Skeletal muscle satellite cell (primary cell): ENCODE measurements around the gene SUCNR1. TPM values are rescaled to one million over a fixed set of nuclear protein-coding genes. Genes with fewer than 3 reads are reported as not detected.
"Not testable (repeated sequence)": the region's sequence is repeated elsewhere in the genome, so short reads cannot be mapped to it uniquely, and the experiment has no call there.

ENCODE experiments used
- H3K27me3 ChIP-seq: 2 replicates; pipeline ENCODE4 v1.7.0; 2013; ENCODE audit warnings: low read length; ENCODE audit not compliant: control insufficient read depth, insufficient read depth
- H3K36me3 ChIP-seq: 2 replicates; pipeline ENCODE4 v1.7.0; 2013; ENCODE audit warnings: mild to moderate bottlenecking, control low read depth, low read length; ENCODE audit not compliant: insufficient read depth
- H3K4me1 ChIP-seq: 2 replicates; pipeline ENCODE4 v1.7.0; 2013; ENCODE audit warnings: low read length; ENCODE audit not compliant: control insufficient read depth, insufficient read depth
- H3K4me2 ChIP-seq: 2 replicates; pipeline ENCODE4 v1.7.0; 2013; ENCODE audit warnings: mild to moderate bottlenecking, low read length
- H3K4me3 ChIP-seq: 2 replicates; pipeline ENCODE4 v1.7.0; 2013; ENCODE audit warnings: low read length
- H3K9ac ChIP-seq: 2 replicates; pipeline ENCODE4 v1.7.0; 2013; ENCODE audit warnings: mild to moderate bottlenecking, low read depth, low read length, moderate library complexity
- H3K9me3 ChIP-seq: replicated peaks from 2 replicates; pipeline ENCODE4 v1.7.0; 2013; ENCODE audit warnings: mild to moderate bottlenecking, control low read depth, low read length
- total RNA-seq: library from RNA; depleted of rRNA; stranded (reverse); fragments of >200 nt; gene quantifications from 2 replicates; pipeline ENCODE4 v1.2.3, GENCODE V29; 2012; rRNA removed

Gene SUCNR1, protein sequence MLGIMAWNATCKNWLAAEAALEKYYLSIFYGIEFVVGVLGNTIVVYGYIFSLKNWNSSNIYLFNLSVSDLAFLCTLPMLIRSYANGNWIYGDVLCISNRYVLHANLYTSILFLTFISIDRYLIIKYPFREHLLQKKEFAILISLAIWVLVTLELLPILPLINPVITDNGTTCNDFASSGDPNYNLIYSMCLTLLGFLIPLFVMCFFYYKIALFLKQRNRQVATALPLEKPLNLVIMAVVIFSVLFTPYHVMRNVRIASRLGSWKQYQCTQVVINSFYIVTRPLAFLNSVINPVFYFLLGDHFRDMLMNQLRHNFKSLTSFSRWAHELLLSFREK
- total RNA-seq, result not detected in 2 replicates

DNA sequence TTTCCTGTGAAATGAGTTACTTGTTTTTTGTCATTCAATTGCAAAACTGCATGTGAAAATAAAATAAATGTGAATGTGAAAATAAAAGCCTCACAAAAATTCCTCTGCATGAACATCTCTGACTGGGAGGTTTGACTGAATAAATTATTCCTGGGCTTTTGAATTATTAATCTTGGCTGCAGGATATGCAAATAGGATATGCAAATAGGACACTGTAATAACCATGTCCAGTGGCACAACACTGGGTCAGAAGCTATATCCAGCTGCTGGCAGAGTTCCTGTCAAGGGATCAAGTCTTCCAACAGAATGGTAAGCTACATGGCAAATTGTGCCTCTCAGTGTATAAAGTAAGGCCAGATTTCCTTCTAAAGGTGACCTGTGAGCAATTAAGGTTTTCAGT is at the start of gene SUCNR1:
SUCNR1 (plus strand) TSS at position 246 of the 400 bp plus-strand sequence. CDS start 6,250 bp downstream, outside the sequence.
- no peak within 1 kb of the TSS for H3K4me2 ChIP-seq
- H3K9ac ChIP-seq, result no peak within 1 kb of the TSS
- H3K9me3 ChIP-seq, result no peaks in the 10 kb centered on the region
- no peaks in the 10 kb centered on the region for H3K27me3 ChIP-seq
- H3K4me3 ChIP-seq, result no peak within 1 kb of the TSS
- H3K4me1 ChIP-seq, result peaks cover 4% of the 10 kb centered on the region
- H3K36me3 ChIP-seq, result no peaks in the 10 kb centered on the region

DNA sequence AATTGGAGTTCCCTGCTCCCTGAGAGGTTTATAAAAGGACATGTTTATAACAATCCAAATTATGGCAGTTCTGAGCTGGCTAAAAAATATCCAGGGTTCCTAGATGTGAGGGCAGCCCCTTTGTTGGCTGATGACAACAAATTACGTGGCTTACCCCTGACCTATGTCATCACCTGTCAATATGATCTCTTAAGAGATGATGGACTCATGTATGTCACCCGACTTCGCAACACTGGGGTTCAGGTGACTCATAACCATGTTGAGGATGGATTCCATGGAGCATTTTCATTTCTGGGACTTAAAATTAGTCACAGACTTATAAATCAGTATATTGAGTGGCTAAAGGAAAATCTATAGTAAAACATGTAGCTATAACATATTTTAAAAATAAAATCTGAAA is 45.6 kb upstream of the SUCNR1 start:
- Histone ChIP-seq H3K4me1 (peaks cover 5% of the 10 kb centered on the region), H3K4me2 (no peak overlapping the region), H3K9me3 (no peaks in the 10 kb centered on the region)

DNA sequence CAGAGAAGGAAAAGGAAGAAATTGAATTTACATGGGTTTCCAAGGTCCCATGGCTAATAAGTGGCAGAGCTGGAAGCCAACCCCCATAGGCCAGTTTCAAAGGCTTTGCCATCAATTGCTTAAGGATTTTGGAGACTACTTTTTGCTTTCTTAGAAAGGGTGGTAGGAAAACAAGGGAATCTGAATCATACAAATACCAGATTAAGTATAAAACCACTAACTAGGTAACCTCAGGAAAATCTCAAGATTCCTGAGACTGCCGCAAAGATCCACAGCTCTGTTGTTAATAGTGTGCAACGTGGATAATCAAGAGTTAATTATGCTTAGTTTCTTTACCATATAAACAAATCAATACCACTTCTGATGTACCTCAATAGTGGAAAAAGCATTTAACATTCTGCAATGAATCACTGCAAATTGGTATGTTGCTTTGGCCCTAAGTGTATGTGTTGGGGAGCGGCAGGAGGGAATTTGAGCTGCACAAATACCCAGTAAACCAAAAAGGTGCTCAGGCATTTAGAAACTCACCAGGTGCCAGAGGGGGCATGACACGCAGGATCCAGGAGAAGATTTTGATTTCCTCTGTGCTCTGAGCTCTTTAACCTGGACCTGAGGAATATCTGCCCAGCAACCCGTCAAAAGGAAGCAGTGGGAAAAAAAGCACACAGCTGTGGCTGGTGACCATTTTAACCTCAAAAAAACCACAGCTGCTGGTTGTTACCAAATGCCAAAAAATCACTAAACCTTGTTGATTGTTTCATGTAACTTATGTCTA is 37.5 kb upstream of the SUCNR1 start:
- Histone ChIP-seq H3K9me3 (no peaks in the 10 kb centered on the region), H3K36me3 (no peaks in the 10 kb centered on the region), H3K4me2 (no peak overlapping the region), H3K4me3 (no peak overlapping the region), H3K4me1 (peaks cover 28% of the 10 kb centered on the region), H3K9ac (no peak overlapping the region), H3K27me3 (no peaks in the 10 kb centered on the region)

More for the DNA sequence above, 45.6 kb upstream of the SUCNR1 start:
- H3K9ac ChIP-seq, result no peak overlapping the region
- no peaks in the 10 kb centered on the region for H3K27me3 ChIP-seq
- H3K36me3 ChIP-seq, result no peaks in the 10 kb centered on the region
- no peak overlapping the region for H3K4me3 ChIP-seq

DNA sequence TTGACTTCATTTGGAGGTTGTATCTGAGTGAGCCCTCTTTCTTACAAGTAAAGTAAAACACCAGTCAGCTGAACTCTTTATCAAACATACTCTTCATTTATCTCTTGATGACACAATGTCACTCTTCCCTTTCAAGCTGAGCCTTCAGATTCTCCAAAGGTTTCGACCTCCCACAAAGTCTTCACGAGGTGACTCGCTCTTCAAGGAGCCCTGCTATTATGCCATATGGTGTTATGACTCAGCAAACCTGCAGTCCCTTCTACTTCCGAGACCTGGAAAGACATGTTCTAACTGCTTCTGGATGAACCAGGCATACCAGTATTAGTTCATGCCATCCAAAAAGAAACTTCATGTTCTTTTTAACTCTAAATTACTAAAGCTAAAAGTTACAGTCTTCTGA is 36.4 kb upstream of the SUCNR1 start:
- Histone ChIP-seq H3K4me2 (peak overlapping the region; percentile 11), H3K9me3 (no peaks in the 10 kb centered on the region), H3K9ac (no peak overlapping the region), H3K27me3 (no peaks in the 10 kb centered on the region), H3K36me3 (no peaks in the 10 kb centered on the region), H3K4me3 (no peak overlapping the region), H3K4me1 (peaks cover 34% of the 10 kb centered on the region)

DNA sequence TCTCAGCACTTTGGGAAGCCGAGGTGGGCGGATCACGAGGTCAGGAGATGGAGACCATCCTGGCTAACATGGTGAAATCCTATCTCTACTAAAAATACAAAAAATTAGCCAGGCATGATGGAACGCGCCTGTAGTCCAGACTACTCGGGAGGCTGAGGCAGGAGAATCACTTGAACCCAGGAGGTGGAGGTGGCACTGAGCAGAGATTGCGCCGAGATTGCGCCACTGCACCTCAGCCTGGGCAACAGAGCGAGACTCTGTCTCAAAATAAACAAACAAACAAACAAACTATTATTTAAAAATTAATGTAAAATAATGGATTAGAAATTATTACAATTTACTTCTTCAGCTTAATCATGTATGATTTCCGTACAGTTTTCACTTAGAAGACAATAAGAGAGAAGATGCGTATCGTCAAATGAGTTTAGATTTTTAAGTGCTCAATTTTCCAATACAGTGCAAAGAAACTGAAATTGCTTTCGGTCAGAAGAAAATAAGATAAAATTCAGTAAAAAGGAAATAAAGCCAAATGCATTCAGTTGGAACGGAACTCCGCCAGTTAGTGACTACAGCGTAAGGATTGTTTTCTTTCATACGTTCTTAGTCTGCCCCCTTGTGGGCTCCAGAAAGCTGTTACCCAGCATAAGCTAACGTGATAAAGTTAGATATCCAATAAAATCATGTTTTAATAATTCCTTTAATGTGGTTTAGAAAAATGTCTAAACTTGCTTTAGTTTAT is 34.7 kb upstream of the SUCNR1 start:
- H3K4me2 ChIP-seq, result peak overlapping the region; percentile 21
- H3K4me1 ChIP-seq, result peaks cover 45% of the 10 kb centered on the region
- H3K9me3 ChIP-seq, result no peaks in the 10 kb centered on the region
- no peak overlapping the region for H3K4me3 ChIP-seq
- no peaks in the 10 kb centered on the region for H3K36me3 ChIP-seq
- H3K9ac ChIP-seq, result no peak overlapping the region
- no peaks in the 10 kb centered on the region for H3K27me3 ChIP-seq

DNA sequence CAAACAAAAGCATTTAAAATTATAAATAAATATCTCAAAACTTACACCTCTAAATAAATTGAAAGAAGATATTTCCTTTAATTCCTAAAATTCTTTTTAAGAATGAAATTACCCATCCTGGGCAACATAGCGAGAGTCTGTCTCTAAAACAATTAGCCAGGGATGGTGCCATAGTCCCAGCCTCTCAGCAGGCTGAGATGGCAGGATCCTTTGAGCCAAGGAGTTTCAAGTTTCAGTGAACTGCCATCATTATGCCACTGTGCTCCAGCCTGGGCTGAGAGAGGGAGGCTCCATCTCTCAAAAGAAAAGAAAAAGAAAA is 34.2 kb upstream of the SUCNR1 start:
- Histone ChIP-seq H3K4me3 (no peak overlapping the region), H3K27me3 (no peaks in the 10 kb centered on the region), H3K4me2 (no peak overlapping the region), H3K4me1 (peaks cover 45% of the 10 kb centered on the region), H3K9me3 (no peaks in the 10 kb centered on the region), H3K36me3 (no peaks in the 10 kb centered on the region), H3K9ac (peak overlapping the region; percentile 3)

DNA sequence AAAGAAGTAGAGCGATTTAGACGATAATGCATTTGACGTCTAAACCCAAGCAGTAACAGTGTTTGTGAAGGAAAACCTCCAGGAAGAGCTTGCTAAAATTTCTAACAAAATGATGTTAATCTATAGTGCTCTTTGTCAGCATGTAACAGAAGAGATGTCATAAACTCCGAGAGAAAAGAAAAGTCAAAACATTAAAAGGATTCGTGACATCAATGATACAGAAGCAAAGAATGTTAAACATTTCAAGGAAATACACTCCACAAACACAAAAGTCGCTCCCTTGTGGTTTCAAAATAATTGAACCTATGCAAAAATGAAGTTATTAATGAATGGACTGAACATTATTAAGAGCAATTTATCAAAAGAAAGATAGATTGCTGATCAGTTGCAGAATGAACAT is 31.6 kb upstream of the SUCNR1 start:
- Histone ChIP-seq H3K4me1 (peaks cover 33% of the 10 kb centered on the region), H3K9me3 (no peaks in the 10 kb centered on the region), H3K36me3 (no peaks in the 10 kb centered on the region), H3K27me3 (no peaks in the 10 kb centered on the region), H3K4me2 (peak overlapping the region; percentile 65), H3K9ac (peak overlapping the region; percentile 26), H3K4me3 (peak overlapping the region; percentile 16)

DNA sequence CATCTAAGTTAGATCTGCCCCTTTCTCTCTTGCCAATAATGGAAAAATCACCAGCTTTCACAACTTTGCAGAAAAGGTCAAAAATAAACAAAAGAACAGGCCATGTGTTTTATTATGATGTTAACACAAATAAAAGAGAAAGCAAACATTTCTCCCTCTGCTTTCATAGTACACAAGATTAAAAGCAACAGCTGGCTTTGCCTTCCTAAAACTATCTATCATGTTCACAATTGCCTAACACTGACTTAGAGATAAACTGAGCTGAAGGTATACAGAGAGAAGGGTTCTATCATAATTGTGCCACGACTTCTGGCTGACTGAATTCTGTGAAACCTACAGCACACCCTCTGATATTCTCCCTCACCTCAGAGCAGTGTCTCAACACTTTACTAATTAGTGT is 30.2 kb upstream of the SUCNR1 start:
- no peaks in the 10 kb centered on the region for H3K36me3 ChIP-seq
- H3K4me3 ChIP-seq, result no peak overlapping the region
- peaks cover 25% of the 10 kb centered on the region for H3K4me1 ChIP-seq
- no peaks in the 10 kb centered on the region for H3K9me3 ChIP-seq
- no peaks in the 10 kb centered on the region for H3K27me3 ChIP-seq
- peak overlapping the region; percentile 1 for H3K9ac ChIP-seq
- H3K4me2 ChIP-seq, result peak overlapping the region; percentile 38

DNA sequence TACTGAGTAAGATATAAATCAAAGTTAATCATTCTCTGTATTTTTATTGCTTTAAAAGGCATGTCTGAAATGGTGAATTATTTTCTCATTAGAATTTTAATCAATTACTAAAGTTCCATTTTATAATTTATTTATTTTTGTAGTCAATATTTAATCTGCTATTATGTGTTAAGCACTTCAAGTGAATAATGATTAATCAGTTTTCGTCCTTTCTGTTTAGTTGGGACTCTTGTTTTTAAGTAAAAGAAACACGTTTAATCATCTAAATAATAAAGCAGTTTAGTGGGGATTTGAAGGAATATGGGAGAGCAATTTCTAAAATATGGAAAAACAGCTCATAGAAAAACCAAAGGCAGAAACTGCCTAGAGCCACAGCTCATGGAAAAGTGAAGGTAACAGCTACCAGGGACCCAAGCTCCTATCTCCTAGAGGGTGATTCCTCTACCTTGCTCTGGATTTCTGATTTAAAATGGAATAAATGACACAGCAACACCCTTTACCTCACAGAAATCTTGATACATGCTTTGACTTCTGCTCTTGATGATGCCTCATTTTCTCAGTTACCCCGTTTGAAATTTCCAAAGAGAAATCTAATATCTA is 28.0 kb upstream of the SUCNR1 start:
- Histone ChIP-seq H3K9me3 (no peaks in the 10 kb centered on the region), H3K27me3 (no peaks in the 10 kb centered on the region), H3K36me3 (no peaks in the 10 kb centered on the region), H3K9ac (no peak overlapping the region), H3K4me1 (peaks cover 22% of the 10 kb centered on the region), H3K4me3 (no peak overlapping the region), H3K4me2 (no peak overlapping the region)

DNA sequence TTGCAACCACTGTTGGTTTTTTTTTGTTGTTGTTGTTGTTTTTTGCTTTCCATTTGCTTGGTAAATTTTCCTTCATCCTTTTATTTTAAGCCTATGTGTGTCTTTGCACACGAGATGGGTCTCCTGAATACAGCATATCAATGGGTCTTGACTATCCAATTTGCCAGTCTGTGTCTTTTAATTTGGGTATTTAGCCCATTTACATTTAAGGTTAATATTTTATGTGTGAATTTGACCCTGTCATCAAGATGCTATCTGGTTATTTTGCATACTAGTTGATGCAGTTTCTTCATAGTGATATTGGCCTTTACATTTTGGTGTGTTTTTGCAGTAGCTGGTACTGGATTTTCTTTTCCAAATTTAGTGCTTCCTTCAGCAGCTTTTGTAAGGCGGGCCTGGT is 23.4 kb upstream of the SUCNR1 start:
- not testable (repeated sequence) for H3K9ac ChIP-seq, H3K27me3 ChIP-seq, H3K4me2 ChIP-seq, H3K9me3 ChIP-seq, H3K4me1 ChIP-seq, H3K4me3 ChIP-seq, H3K36me3 ChIP-seq

DNA sequence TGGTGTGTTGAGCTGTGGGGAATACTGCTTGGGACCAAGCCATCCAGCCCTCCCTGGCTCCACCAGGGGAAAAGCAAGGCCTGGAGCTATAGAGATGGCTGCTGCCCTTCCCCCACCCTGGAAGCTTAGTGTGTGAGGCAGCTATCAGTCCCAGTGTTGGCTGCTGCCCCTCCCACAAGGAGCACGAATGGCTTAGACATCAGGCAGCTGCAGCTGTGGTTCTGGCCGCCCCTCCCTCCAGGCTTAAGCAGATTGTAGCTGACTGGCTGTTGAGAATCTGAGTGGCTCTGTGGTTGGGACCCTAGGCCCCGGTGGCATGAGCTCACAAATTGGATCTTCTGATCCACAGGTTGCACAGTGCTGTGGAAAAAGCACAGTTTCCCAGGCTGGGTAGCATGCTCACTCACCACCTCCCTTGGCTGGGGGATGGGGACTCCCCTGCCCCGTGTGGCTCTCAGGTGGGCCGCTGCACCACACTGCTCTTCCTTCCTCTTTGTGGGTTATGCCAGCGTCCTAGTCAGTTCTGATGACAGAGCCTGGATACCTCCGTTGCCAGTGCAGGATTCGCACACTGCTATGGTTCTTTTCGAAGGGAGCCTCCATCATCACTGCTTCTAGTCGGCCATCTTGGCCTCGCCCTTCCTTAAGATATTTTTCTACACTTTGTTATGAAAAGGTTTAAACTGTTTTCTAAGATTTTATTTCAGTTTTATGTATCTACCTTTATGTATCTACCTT is 21.2 kb upstream of the SUCNR1 start:
- H3K9me3 ChIP-seq, result no peaks in the 10 kb centered on the region
- no peaks in the 10 kb centered on the region for H3K27me3 ChIP-seq

More for the DNA sequence above, 21.2 kb upstream of the SUCNR1 start:
- Histone ChIP-seq H3K4me2 (no peak overlapping the region), H3K4me1 (no peaks in the 10 kb centered on the region), H3K4me3 (no peak overlapping the region), H3K9ac (no peak overlapping the region), H3K36me3 (no peaks in the 10 kb centered on the region)
